HAP-1 (cell line): ENCODE data around the gene KRTAP9-6.
"Not testable (repeated sequence)": the region's sequence is repeated elsewhere in the genome, so short reads cannot be mapped to it uniquely, and the experiment has no call there.

Experiments used
- DNase-seq, 2 experiments: peaks; one replicate each; pipeline ENCODE4 v3.0.0-alpha.2; 2016 to 2020; ENCODE audit warnings: low spot score in 2 of 2
- H3K27me3 ChIP-seq: fragments of 250-450 bp; sonication (Bioruptor Pico); 2 replicates; pipeline ENCODE4 v1.5.1; 2020; ENCODE audit warnings: low read depth, mild to moderate bottlenecking, moderate library complexity
- H3K36me3 ChIP-seq: fragments of 250-450 bp; sonication (Bioruptor Pico); replicated peaks from 2 replicates; pipeline ENCODE4 v1.5.1; 2020; ENCODE audit warnings: mild to moderate bottlenecking
- H3K4me1 ChIP-seq: fragments of 250-450 bp; sonication (Bioruptor Pico); 2 replicates; pipeline ENCODE4 v1.5.1; 2020; ENCODE audit warnings: mild to moderate bottlenecking
- H3K4me3 ChIP-seq: fragments of 250-450 bp; sonication (Bioruptor Pico); 2 replicates; pipeline ENCODE4 v1.5.1; 2020; ENCODE audit warnings: mild to moderate bottlenecking, moderate library complexity
- H3K9me3 ChIP-seq: fragments of 250-450 bp; sonication (Bioruptor Pico); 2 replicates; pipeline ENCODE4 v1.5.1; 2020; ENCODE audit warnings: mild to moderate bottlenecking, moderate library complexity
- in situ Hi-C: fragments of 300-500 bp; cut with MboI; formaldehyde crosslinking; loops from 3 replicates; pipeline ENCODE4 v1.14.3; 2020; ENCODE audit warnings: low sequenced_read_pairs, inconsistent platforms, mixed read lengths

KRTAP9-6 gene

DNA sequence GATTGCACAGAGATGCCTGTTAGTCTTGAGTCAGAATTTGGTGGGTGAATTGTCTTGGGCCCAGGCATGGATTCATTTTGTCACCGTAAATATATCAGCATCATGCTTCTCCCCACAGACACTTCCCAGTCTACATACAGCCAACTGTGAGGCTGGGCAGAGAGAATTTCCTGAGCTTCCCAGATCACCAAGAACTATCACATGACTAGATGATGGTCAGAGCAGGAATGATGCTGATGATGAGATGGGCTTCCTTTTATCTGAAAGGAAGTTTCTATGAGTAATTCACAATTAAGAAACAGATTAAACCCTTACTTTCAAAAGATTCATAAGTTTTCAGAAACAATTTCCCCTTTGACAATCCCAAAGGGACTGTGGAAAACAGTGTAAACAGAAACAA is 10.3 kb upstream of the KRTAP9-6 start:
- H3K9me3 ChIP-seq = no peaks in the 10 kb centered on the region
- no peak for DNase-seq
- no peak overlapping the region for H3K4me3 ChIP-seq
- peaks cover 24% of the 10 kb centered on the region for H3K27me3 ChIP-seq
- in situ Hi-C loops = no loop called here
- no peaks in the 10 kb centered on the region for H3K36me3 ChIP-seq
- H3K4me1 ChIP-seq = no peaks in the 10 kb centered on the region

DNA sequence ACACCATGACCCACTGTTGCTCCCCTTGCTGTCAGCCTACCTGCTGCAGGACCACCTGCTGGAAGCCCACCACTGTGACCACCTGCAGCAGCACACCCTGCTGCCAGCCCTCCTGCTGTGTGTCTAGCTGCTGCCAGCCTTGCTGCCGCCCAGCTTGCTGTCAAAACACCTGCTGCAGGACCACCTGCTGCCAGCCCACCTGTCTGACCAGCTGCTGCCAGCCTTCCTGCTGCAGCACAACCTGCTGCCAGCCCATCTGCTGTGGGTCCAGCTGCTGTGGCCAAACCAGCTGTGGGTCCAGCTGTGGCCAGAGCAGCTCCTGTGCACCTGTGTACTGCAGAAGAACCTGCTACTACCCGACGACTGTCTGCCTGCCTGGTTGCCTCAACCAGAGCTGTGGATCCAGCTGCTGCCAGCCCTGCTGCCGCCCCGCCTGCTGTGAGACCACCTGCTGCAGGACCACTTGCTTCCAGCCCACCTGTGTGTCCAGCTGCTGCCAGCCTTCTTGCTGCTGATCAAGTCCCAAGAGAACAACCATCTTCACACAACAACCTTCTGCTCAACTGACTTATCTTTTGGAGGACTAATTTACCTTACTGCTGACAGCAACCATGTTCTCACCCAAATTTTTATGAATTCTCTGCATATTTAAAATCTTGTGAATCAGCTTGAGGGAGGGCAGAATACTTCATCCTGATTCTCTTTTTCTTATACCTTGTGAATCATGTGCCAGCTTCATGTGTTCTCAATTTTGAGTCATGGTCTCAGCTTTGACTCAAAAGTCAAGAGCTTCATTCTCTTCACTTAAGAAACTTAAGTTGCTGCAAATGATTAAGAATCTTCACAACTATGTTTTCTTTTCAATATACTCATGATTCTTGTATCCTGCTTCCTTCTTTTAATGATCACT is 9.5 kb upstream of the KRTAP9-6 start, which contains the start of gene KRTAP9-9:
KRTAP9-9 (plus strand) TSS at position 4 of the 910 bp plus-strand sequence.
- H3K4me3 ChIP-seq, in situ Hi-C loops, H3K9me3 ChIP-seq, DNase-seq, H3K36me3 ChIP-seq, H3K4me1 ChIP-seq: not testable (repeated sequence)
- H3K27me3 ChIP-seq = peaks cover 23% of the 10 kb centered on the region

DNA sequence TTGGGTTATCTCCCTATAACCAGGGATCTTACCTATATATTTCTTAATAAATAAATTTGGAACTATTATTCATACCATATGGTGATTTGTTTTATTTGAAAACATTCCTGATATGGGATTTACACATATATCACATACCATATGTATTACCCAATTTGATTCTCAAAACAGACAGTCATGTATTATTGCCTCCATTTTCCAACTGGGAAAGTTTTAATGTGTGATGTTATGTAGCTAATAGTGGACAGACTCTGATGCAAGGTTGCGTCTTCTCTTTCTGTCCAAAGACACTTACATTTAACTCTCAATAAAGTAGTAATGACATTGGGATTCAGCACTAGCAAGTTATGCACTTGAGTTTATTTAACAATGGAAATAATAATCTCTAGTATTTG is 8.9 kb upstream of the KRTAP9-6 start:
- H3K9me3 ChIP-seq = no peaks in the 10 kb centered on the region
- no peaks in the 10 kb centered on the region for H3K4me1 ChIP-seq
- in situ Hi-C loops = no loop called here
- DNase-seq = no peak
- H3K4me3 ChIP-seq = no peak overlapping the region
- H3K27me3 ChIP-seq = peaks cover 19% of the 10 kb centered on the region
- no peaks in the 10 kb centered on the region for H3K36me3 ChIP-seq

DNA sequence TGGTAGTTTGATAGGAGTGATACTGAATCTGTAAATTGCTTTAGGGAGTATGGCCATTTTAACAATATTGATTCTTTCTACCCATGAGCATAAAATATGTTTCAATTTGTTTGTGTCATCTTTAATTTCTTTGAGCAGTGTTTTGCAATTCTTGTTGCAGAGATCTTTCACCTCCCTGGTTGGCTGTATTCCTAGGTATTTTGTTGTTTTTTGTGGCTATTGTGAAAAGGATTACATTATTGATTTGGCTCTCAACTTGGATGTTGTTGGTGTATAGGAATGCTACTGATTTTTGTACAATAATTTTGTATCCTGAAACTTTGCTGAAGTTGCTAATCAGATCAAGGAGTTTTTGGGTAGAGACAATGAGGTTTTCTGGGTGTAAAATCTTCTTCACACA is 6.8 kb upstream of the KRTAP9-6 start:
- no peak overlapping the region for H3K4me3 ChIP-seq
- no peaks in the 10 kb centered on the region for H3K9me3 ChIP-seq
- in situ Hi-C loops = no loop called here
- H3K4me1 ChIP-seq = no peaks in the 10 kb centered on the region
- H3K36me3 ChIP-seq = no peaks in the 10 kb centered on the region
- DNase-seq = no peak
- peaks cover 13% of the 10 kb centered on the region for H3K27me3 ChIP-seq

DNA sequence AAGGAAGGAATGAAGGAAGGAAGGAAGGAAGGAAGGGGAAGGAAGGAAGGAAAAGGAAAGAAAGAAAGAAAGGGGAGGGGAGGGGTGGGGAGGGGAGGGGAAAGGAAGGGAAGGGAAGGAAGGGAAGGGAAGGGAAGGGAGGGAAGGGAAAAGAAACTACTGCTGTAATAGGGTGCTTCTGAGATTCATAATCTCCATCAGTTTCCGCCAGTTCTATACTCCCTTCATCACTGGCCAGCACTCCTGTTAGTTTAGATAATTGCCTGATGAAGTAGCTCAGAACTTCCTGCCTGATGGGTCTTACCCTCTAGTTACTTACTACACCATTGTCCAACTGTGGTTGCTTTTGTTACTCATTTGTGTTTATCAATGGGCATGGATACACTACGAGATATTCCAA is 2.0 kb upstream of the KRTAP9-6 start:
- no peak for DNase-seq
- in situ Hi-C loops = no loop called here
- Histone ChIP-seq H3K4me1 (no peaks in the 10 kb centered on the region), H3K9me3 (no peaks in the 10 kb centered on the region), H3K27me3 (peaks cover 6% of the 10 kb centered on the region), H3K4me3 (no peak overlapping the region), H3K36me3 (no peaks in the 10 kb centered on the region)

DNA sequence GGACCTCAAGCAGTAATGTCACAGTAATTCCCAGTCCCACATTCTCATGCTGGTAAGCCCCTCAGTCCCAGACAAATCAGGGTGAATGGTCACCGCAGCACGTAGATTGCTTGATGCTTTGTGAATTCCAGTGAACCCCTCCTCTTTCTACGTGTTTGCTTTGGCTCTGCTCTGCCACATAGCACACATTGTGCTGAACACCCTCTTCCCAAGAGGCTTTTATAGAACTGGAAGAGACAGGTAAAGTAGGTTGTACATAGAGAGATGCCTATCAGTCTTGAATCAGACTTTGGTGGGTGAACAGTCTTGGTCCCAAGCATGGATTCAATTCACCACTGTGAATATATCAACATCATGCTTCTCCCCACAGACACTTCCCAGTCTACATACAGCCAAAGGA is 579 bp upstream of the KRTAP9-6 start:
- H3K9me3 ChIP-seq = no peaks in the 10 kb centered on the region
- DNase-seq = no peak
- in situ Hi-C loops = no loop called here
- peaks cover 2% of the 10 kb centered on the region; the same call in 1 of the 2 replicates for H3K27me3 ChIP-seq
- no peaks in the 10 kb centered on the region for H3K36me3 ChIP-seq
- no peaks in the 10 kb centered on the region for H3K4me1 ChIP-seq
- no peak overlapping the region for H3K4me3 ChIP-seq

DNA sequence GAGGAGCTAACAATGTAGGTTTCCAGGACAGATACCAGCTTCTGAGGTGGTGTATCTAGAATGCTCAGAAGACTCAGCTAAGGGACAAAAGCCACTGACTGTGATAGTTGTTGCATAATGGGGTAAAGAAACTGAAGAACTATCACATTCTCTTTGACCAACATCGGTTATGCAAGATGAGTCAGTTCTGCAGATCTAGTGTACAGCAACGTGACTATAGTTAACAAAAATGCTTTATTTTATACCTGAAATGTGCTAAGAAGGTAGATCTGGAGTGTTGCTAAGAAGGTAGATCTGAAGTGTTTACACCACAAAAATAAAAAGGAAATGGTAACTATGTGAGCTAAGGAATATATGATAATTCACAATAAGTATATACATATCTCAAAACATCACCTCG is 2.5 kb downstream of the KRTAP9-6 start:
- no peak overlapping the region for H3K4me3 ChIP-seq
- in situ Hi-C loops = no loop called here
- H3K9me3 ChIP-seq = no peaks in the 10 kb centered on the region
- H3K27me3 ChIP-seq = no peaks in the 10 kb centered on the region
- DNase-seq = no peak
- H3K4me1 ChIP-seq = no peaks in the 10 kb centered on the region
- no peaks in the 10 kb centered on the region for H3K36me3 ChIP-seq

DNA sequence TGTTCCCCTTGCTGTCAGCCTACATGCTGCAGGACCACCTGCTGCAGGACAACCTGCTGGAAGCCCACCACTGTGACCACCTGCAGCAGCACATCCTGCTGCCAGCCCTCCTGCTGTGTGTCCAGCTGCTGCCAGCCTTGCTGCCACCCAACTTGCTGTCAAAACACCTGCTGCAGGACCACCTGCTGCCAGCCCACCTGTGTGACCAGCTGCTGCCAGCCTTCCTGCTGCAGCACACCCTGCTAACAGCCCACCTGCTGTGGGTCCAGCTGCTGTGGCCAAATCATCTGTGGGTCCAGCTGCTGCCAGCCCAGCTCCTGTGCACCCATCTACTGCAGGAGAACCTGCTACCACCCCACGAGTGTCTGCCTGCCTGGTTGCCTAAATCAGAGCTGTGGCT is 6.1 kb downstream of the KRTAP9-6 start:
- H3K9me3 ChIP-seq, H3K27me3 ChIP-seq, H3K4me3 ChIP-seq, in situ Hi-C loops, H3K4me1 ChIP-seq, H3K36me3 ChIP-seq, DNase-seq: not testable (repeated sequence)

DNA sequence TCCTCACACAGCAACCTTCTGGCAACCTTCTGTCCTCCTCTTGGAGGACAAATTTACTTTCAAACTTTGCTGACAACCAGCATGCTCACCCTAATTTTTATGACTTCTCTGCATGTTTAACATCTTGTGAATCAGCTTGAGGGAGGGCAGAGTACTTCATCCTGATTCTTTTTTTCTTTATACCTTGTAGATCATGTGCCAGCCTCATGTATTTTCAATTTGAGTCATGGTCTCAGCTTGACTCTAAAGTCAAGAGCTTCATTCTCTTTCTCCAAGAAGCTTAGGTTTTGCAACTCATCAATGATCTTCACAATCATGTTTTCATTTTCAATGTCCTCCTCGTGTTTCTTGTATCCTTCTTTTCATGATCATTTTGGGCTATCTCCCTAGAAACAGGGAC is 6.7 kb downstream of the KRTAP9-6 start:
- in situ Hi-C loops = no loop called here
- Histone ChIP-seq H3K4me1 (no peaks in the 10 kb centered on the region), H3K4me3 (no peak overlapping the region), H3K36me3 (no peaks in the 10 kb centered on the region), H3K27me3 (peaks cover 4% of the 10 kb centered on the region; the same call in 1 of the 2 replicates), H3K9me3 (no peaks in the 10 kb centered on the region)
- no peak for DNase-seq

DNA sequence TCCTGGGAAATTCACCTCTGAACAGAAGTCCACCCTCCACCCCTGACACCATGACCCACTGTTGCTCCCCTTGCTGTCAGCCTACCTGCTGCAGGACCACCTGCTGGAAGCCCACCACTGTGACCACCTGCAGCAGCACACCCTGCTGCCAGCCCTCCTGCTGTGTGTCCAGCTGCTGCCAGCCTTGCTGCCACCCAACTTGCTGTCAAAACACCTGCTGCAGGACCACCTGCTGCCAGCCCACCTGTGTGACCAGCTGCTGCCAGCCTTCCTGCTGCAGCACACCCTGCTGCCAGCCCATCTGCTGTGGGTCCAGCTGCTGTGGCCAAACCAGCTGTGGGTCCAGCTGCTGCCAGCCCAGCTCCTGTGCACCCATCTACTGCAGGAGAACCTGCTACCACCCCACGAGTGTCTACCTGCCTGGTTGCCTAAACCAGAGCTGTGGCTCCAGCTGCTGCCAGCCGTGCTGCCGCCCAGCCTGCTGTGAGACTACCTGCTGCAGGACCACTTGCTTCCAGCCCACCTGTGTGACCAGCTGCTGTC is 10.5 kb downstream of the KRTAP9-6 start, which contains the start of gene KRTAP9-7:
KRTAP9-7 (plus strand) TSS at position 51 of the 543 bp plus-strand sequence; CDS start at position 51, 0 bp downstream.
- in situ Hi-C loops, DNase-seq, H3K9me3 ChIP-seq, H3K4me3 ChIP-seq, H3K4me1 ChIP-seq, H3K27me3 ChIP-seq, H3K36me3 ChIP-seq: not testable (repeated sequence)

DNA sequence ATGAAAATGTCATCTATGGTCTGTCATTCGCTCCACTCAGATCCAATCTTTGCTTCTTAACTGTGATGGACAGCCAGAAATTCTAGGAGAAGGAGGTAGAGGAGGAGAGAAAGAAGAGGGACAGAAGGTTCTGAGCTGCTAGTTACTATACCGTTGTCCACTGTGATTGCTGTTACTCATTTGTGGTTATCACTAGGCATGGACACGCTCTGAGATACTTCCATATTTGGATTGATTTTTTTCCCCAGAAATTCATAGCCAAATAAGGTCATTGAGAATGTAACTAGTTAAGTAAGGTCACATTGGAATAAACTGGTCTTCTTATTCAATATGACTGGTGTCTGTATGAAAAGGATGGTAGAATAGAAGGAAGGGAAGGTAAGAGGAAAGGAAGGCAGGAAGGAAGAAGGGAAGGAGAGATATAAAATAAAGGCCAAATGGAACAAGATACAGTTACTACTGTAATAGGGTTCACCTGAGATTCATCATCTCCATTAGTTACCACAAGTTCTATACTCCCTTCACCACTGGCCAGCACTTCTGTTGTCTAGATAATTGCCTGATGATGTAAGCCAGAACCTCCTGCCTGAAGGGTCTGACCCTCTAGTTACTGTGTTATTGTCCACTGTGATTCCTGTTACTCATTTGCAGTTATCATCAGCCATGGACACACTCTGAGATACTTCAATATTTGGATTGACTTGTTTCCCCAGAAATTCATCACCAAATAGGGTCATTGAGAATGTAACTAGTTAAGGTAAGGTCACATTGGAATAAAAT is 13.2 kb downstream of the KRTAP9-6 start:
- Histone ChIP-seq H3K36me3 (no peaks in the 10 kb centered on the region), H3K4me3 (no peak overlapping the region), H3K4me1 (no peaks in the 10 kb centered on the region), H3K9me3 (no peaks in the 10 kb centered on the region), H3K27me3 (peaks cover 3% of the 10 kb centered on the region)
- no peak for DNase-seq
- in situ Hi-C loops = no loop called here

DNA sequence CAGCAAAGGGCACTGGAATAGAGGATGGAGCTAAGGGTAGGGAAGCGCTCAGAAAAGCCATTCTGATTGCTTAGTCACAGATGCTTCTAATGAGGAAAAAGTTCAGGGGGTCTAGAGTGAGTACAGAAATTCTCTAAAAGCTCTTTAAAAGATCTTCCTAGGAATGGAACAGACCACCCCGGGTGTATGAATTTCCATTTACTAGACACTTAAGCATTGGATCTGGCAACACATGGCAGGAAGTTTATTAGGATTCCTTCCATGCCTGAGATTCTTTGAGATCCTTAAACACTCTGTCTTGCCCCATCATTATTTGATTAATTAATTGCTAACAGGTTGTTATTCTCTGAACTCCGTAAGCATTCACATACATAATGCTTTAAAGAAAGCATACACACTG is 18.9 kb downstream of the KRTAP9-6 start:
- Histone ChIP-seq H3K4me3 (no peak overlapping the region), H3K27me3 (peaks cover 6% of the 10 kb centered on the region), H3K4me1 (no peaks in the 10 kb centered on the region), H3K36me3 (no peaks in the 10 kb centered on the region), H3K9me3 (no peaks in the 10 kb centered on the region)
- DNase-seq = no peak
- in situ Hi-C loops = no loop called here

DNA sequence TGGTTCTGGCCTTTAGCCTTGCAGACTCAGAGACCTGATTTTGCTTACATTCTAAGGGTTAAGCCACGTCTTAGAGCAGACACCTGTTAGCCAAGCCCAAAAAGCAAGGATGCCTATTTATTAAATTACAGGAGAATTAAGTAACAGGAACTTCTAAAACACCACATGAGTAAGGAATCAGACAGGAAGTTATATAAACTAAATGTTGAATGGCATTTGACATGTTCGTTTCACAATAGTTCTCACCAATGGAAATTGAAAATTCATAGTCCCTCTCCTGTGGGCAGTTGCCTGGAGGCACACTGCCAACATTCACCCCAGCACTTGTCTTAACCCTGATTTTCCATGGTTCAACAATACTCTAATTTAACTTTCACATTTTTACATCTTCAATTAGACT is 19.4 kb downstream of the KRTAP9-6 start:
- Histone ChIP-seq H3K4me3 (no peak overlapping the region), H3K4me1 (no peaks in the 10 kb centered on the region), H3K27me3 (peaks cover 6% of the 10 kb centered on the region), H3K9me3 (no peaks in the 10 kb centered on the region), H3K36me3 (no peaks in the 10 kb centered on the region)
- in situ Hi-C loops = no loop called here
- DNase-seq = no peak

DNA sequence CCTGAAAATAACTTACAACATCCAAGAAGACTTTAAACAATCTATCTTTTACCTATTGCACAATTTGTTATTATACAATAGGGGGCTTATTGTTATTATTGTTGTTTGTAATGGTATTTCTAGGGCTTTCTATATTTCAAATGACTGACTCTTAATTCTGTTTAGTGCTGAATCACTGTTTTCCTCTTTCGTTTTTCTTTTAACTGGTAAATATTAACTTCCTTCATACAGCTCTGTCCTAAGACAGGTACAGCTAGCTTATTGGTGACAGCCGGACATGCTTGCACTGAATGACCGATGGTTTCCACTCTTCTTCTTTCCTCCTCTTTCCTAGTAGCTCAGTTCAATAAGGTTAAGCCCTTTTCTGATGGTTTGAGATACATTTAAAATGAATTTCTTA is 21.9 kb downstream of the KRTAP9-6 start:
- Histone ChIP-seq H3K9me3 (no peaks in the 10 kb centered on the region), H3K4me1 (no peaks in the 10 kb centered on the region), H3K27me3 (peaks cover 6% of the 10 kb centered on the region), H3K36me3 (no peaks in the 10 kb centered on the region), H3K4me3 (no peak overlapping the region)
- in situ Hi-C loops = no loop called here
- no peak for DNase-seq
